ENCODE data around the gene MISP3. TPM values are rescaled to one million over a fixed set of nuclear protein-coding genes. Genes with fewer than 3 reads are reported as not detected.

Gene MISP3
- total and polyA plus RNA-seq, 2 experiments from 2014 or later = 1.9 to 2.4 TPM

DNA sequence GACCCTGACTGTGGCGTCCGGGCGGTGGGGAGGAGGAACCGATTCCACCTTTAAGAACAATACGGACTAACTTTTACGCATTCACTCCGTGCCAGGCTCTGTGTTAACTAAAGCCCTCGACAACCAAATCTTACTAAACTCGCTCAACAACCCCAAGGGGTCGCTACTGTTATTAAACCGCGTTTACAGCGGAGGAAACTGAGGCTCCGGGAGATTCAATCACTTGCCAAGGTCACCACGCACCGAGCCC, 16.8 kb downstream of the MISP3 start:
- peaks cover 15% of the 10 kb centered on the region for H3K4me1 Mint-ChIP-seq
- DNase-seq (ENCODE audit: low spot score) = peak; percentile 75
- Histone ChIP-seq H3K36me3 (ENCODE audit: insufficient read depth) (peaks cover 9% of the 10 kb centered on the region; the same call in 1 of the 2 replicates), H4K20me1 (replicated peaks; ENCODE audit: insufficient read depth) (0 out of 2 replicates have a peak, but pooled peaks cover 6% of the 10 kb centered on the region), H3K27me3 (ENCODE audit: insufficient read depth) (peaks cover 36% of the 10 kb centered on the region), H3K4me3 (peak overlapping the region; percentile 56), H3K27ac (ENCODE audit: low read depth) (no peak overlapping the region), H2AFZ (no peak overlapping the region), H3K9me2 (ENCODE audit: insufficient read depth) (no peaks in the 10 kb centered on the region), H3F3A (replicated peaks; ENCODE audit: low read depth) (peaks cover 30% of the 10 kb centered on the region), H3K4me1 (ENCODE audit: insufficient read depth) (peaks cover 12% of the 10 kb centered on the region), H3K79me2 (replicated peaks; ENCODE audit: insufficient read depth) (no peaks in the 10 kb centered on the region), H3K4me2 (peak overlapping the region; percentile 72)
- H3K27me3 Mint-ChIP-seq (ENCODE audit: insufficient read depth, low read depth, poor library complexity) = peaks cover 25% of the 10 kb centered on the region
- no peak overlapping the region for H3K27ac Mint-ChIP-seq
- peaks cover 23% of the 10 kb centered on the region for H3K36me3 Mint-ChIP-seq (ENCODE audit: low read depth)
- H3K4me3 Mint-ChIP-seq = peak overlapping the region; percentile 75
- TF ChIP-seq, protein P1, sequence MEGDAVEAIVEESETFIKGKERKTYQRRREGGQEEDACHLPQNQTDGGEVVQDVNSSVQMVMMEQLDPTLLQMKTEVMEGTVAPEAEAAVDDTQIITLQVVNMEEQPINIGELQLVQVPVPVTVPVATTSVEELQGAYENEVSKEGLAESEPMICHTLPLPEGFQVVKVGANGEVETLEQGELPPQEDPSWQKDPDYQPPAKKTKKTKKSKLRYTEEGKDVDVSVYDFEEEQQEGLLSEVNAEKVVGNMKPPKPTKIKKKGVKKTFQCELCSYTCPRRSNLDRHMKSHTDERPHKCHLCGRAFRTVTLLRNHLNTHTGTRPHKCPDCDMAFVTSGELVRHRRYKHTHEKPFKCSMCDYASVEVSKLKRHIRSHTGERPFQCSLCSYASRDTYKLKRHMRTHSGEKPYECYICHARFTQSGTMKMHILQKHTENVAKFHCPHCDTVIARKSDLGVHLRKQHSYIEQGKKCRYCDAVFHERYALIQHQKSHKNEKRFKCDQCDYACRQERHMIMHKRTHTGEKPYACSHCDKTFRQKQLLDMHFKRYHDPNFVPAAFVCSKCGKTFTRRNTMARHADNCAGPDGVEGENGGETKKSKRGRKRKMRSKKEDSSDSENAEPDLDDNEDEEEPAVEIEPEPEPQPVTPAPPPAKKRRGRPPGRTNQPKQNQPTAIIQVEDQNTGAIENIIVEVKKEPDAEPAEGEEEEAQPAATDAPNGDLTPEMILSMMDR (conservative IDR thresholded peaks at IDR 0.05; ENCODE audit: low read depth in 2 of 2) = peak; percentile 45 to 50
- no peak for TF ChIP-seq STAT1 (IDR thresholded peaks at IDR 0.05; ENCODE audit: unreplicated experiment)
- ATAC-seq = no peak
- H3K9me3 Mint-ChIP-seq = peaks cover 10% of the 10 kb centered on the region

- Histone ChIP-seq H2AFZ (no peak overlapping the region), H3F3A (replicated peaks; ENCODE audit: low read depth) (peaks cover 31% of the 10 kb centered on the region), H3K79me2 (replicated peaks; ENCODE audit: insufficient read depth) (no peaks in the 10 kb centered on the region), H3K9me2 (ENCODE audit: insufficient read depth) (no peaks in the 10 kb centered on the region), H3K4me1 (ENCODE audit: insufficient read depth) (peaks cover 12% of the 10 kb centered on the region), H4K20me1 (replicated peaks; ENCODE audit: insufficient read depth) (0 out of 2 replicates have a peak, but pooled peaks cover 6% of the 10 kb centered on the region), H3K27ac (ENCODE audit: low read depth) (no peak overlapping the region), H3K4me3 (peak overlapping the region; percentile 60), H3K4me2 (peak overlapping the region; percentile 72), H3K27me3 (ENCODE audit: insufficient read depth) (peaks cover 31% of the 10 kb centered on the region), H3K36me3 (ENCODE audit: insufficient read depth) (peaks cover 9% of the 10 kb centered on the region; the same call in 1 of the 2 replicates)
- DNase-seq (ENCODE audit: low spot score) (peak; percentile 71), ATAC-seq (no peak)
- Mint-ChIP-seq H3K4me3 (peak overlapping the region; percentile 80), H3K27me3 (ENCODE audit: insufficient read depth, low read depth, poor library complexity) (peaks cover 23% of the 10 kb centered on the region), H3K9me3 (peaks cover 15% of the 10 kb centered on the region), H3K4me1 (peaks cover 15% of the 10 kb centered on the region), H3K27ac (no peak overlapping the region), H3K36me3 (ENCODE audit: low read depth) (peaks cover 28% of the 10 kb centered on the region)
- TF ChIP-seq POLR2AphosphoS5 (IDR thresholded peaks at IDR 0.05; ENCODE audit: low read depth) (no peak), EZH2 (IDR thresholded peaks at IDR 0.05; ENCODE audit: low read depth, unreplicated experiment) (no peak), JUNB (IDR thresholded peaks at IDR 0.05; ENCODE audit: unreplicated experiment) (no peak), ETS1 (IDR thresholded peaks at IDR 0.05) (no peak), EZH2phosphoT487 (IDR thresholded peaks at IDR 0.05; ENCODE audit: unreplicated experiment) (no peak), ZNF331 (CRISPR knock-in tag; IDR thresholded peaks at IDR 0.05; ENCODE audit: low read depth) (no peak), CREB1 (CRISPR knock-in tag; IDR thresholded peaks at IDR 0.05; ENCODE audit: low read depth) (no peak), ZNF462 (CRISPR knock-in tag; IDR thresholded peaks at IDR 0.05) (no peak), NANOG (IDR thresholded peaks at IDR 0.05; ENCODE audit: borderline replicate concordance) (no peak)
Observed at GRCh38 chr19:14089662-14090508, 17.3 kb downstream of the MISP3 start.

All from GM23338 (cell line).